Neutrophil (primary cell): ENCODE results near the gene PRDM2.

Source experiments
- H3K27ac ChIP-seq: fragments of 200-600 bp; sonication (generic); 2 replicates; pipeline ENCODE4 v1.5.1; 2016; ENCODE audit warnings: mild to moderate bottlenecking, moderate library complexity
- H3K27me3 ChIP-seq: fragments of 200-600 bp; sonication (generic); 2 replicates; pipeline ENCODE4 v1.6.0; 2016; ENCODE audit warnings: mild to moderate bottlenecking
- H3K36me3 ChIP-seq: fragments of 200-600 bp; sonication (generic); 2 replicates; pipeline ENCODE4 v1.5.1; 2017
- H3K4me1 ChIP-seq, 2 experiments: fragments of 200-600 bp in 1 of 2; sonication (generic) in 1 of 2; 1 replicate in 1 of 2; 2 replicates in 1 of 2; pipeline versions ENCODE4 v1.5.1 to v1.6.1; 2013 to 2016; ENCODE audit warnings: low read depth in 1 of 2, low read length in 1 of 2, mild to moderate bottlenecking in 1 of 2, moderate library complexity in 1 of 2; ENCODE audit not compliant: control insufficient read depth in 1 of 2, insufficient read depth in 1 of 2
- H3K4me3 ChIP-seq, 2 experiments: fragments of 200-600 bp in 1 of 2; sonication (generic) in 1 of 2; 1 replicate in 1 of 2; 2 replicates in 1 of 2; pipeline ENCODE4 v1.5.1; 2013 to 2016; ENCODE audit warnings: low read depth in 1 of 2, low read length in 1 of 2, mild to moderate bottlenecking in 1 of 2, moderate library complexity in 1 of 2
- H3K9me3 ChIP-seq: fragments of 200-600 bp; sonication (generic); 2 replicates; pipeline ENCODE4 v1.5.1; 2016
- CTCF ChIP-seq: fragments of 200-600 bp; sonication (generic); IDR thresholded peaks from 2 replicates; pipeline ENCODE4 v1.5.1; 2016; ENCODE audit warnings: antibody characterized with exemption

The PRDM2 gene

DNA sequence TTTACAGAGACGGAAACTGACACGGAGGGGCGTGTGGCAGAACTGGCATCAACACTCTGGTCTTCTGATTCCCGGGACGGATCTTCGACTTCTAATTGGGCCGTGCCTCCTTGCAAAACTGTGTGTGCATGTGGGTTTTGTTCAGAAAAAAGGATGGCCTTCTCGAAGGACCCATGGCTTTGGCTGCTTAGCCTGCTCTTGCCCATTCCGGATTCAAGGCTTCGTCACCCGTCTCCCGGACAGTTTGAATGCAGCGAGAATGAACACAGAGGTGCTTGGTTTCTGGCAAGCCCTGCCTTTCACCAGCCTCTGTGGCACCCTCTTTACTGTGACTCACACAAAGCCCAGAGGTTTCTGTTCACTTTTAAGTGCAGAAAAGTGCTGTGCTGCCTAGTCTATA lies 120.1 kb downstream of the PRDM2 start:
- H3K4me3 ChIP-seq: no peak overlapping the region
- peaks cover 70% of the 10 kb centered on the region for H3K36me3 ChIP-seq

DNA sequence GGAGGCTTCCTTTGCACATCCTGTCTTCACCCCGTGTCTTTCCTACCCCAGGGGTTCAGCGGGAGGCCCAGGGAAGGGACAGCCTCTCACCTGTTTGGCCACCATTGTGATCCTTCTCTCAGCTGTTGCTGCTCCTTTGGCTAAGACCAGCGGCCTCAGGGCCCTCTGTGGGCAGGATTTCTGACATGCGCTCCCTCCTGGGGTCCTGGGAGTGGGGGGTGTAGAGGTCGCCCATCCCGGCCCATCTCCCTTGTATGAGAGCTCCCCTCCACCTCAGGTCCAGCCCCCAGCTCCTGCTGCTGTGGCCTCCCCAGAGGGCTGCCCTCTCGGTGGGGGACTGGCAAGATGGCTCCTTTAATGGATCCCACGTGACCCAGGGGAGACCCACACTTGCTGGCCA lies 120.5 kb downstream of the PRDM2 start:
- H3K9me3 ChIP-seq: no peaks in the 10 kb centered on the region
- H3K36me3 ChIP-seq: peaks cover 70% of the 10 kb centered on the region
- H3K4me1 ChIP-seq: no peaks in the 10 kb centered on the region
- H3K27me3 ChIP-seq: no peaks in the 10 kb centered on the region
- TF ChIP-seq CTCF: no peak
- H3K27ac ChIP-seq: no peak overlapping the region
- no peak overlapping the region for H3K4me3 ChIP-seq

More for the DNA sequence above, 120.1 kb downstream of the PRDM2 start:
- Histone ChIP-seq H3K9me3 (no peaks in the 10 kb centered on the region), H3K27ac (no peak overlapping the region), H3K27me3 (no peaks in the 10 kb centered on the region), H3K4me1 (no peaks in the 10 kb centered on the region)
- TF ChIP-seq CTCF: no peak

- Histone ChIP-seq H3K27ac (no peak overlapping the region), H3K4me3 (no peak overlapping the region), H3K36me3 (peaks cover 47% of the 10 kb centered on the region), H3K9me3 (no peaks in the 10 kb centered on the region), H3K4me1 (no peaks in the 10 kb centered on the region), H3K27me3 (peaks cover 7% of the 10 kb centered on the region)
- TF ChIP-seq CTCF: no peak
These were observed 123.3 kb downstream of the PRDM2 start for GRCh38 chr1:13823126-13823880.

- H3K36me3 ChIP-seq: peaks cover 43% of the 10 kb centered on the region
- H3K9me3 ChIP-seq: no peaks in the 10 kb centered on the region
- no peaks in the 10 kb centered on the region for H3K4me1 ChIP-seq
- no peak for TF ChIP-seq CTCF
- no peak overlapping the region for H3K4me3 ChIP-seq
- no peak overlapping the region for H3K27ac ChIP-seq
- H3K27me3 ChIP-seq: peaks cover 13% of the 10 kb centered on the region
These were observed 123.9 kb downstream of the PRDM2 start for GRCh38 chr1:13823936-13824335.

- no peak overlapping the region for H3K27ac ChIP-seq
- H3K9me3 ChIP-seq: no peaks in the 10 kb centered on the region
- no peak overlapping the region for H3K4me3 ChIP-seq
- peaks cover 14% of the 10 kb centered on the region for H3K27me3 ChIP-seq
- H3K36me3 ChIP-seq: peaks cover 39% of the 10 kb centered on the region
- no peaks in the 10 kb centered on the region for H3K4me1 ChIP-seq
- TF ChIP-seq CTCF: no peak
These were observed 124.6 kb downstream of the PRDM2 start for GRCh38 chr1:13824626-13825025.
